ENCODE measurements around the gene CDH22. TPM values are rescaled to one million over a fixed set of nuclear protein-coding genes. Genes with fewer than 3 reads are reported as not detected.

Gene CDH22
- total and polyA plus RNA-seq, 2 experiments from 2014 or later = 0.08 to 0.10 TPM

DNA sequence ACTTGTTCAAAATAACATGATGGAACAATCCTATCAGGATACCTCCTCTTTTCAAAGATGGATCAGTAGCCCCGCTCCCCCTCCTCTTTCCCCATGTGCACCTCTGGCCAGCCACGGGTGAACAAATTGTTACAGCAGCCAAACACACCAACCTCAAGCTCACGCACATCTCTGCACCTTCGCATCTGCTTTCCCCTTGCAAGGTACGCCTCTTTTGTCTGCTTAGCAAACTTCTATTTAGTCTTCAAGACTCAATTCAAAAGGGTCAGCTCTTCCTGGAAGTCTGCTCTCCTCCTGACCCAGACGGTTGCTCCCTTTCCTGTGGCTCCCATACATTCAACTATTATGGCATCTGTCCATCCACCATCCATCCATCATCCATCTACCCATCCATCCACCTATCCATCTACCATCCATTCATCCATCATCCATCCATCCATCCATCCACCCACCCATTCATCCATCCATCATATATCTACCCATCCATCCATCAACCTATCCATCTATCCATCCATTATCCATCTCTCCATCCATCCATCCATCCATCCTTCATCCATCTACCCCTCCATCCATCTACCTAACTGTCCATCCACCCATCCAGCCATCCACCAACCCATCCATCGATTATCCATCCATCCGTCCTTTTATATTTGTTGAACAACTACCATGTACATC lies 36.3 kb upstream of the CDH22 start (continued):
- TF ChIP-seq, protein P1, sequence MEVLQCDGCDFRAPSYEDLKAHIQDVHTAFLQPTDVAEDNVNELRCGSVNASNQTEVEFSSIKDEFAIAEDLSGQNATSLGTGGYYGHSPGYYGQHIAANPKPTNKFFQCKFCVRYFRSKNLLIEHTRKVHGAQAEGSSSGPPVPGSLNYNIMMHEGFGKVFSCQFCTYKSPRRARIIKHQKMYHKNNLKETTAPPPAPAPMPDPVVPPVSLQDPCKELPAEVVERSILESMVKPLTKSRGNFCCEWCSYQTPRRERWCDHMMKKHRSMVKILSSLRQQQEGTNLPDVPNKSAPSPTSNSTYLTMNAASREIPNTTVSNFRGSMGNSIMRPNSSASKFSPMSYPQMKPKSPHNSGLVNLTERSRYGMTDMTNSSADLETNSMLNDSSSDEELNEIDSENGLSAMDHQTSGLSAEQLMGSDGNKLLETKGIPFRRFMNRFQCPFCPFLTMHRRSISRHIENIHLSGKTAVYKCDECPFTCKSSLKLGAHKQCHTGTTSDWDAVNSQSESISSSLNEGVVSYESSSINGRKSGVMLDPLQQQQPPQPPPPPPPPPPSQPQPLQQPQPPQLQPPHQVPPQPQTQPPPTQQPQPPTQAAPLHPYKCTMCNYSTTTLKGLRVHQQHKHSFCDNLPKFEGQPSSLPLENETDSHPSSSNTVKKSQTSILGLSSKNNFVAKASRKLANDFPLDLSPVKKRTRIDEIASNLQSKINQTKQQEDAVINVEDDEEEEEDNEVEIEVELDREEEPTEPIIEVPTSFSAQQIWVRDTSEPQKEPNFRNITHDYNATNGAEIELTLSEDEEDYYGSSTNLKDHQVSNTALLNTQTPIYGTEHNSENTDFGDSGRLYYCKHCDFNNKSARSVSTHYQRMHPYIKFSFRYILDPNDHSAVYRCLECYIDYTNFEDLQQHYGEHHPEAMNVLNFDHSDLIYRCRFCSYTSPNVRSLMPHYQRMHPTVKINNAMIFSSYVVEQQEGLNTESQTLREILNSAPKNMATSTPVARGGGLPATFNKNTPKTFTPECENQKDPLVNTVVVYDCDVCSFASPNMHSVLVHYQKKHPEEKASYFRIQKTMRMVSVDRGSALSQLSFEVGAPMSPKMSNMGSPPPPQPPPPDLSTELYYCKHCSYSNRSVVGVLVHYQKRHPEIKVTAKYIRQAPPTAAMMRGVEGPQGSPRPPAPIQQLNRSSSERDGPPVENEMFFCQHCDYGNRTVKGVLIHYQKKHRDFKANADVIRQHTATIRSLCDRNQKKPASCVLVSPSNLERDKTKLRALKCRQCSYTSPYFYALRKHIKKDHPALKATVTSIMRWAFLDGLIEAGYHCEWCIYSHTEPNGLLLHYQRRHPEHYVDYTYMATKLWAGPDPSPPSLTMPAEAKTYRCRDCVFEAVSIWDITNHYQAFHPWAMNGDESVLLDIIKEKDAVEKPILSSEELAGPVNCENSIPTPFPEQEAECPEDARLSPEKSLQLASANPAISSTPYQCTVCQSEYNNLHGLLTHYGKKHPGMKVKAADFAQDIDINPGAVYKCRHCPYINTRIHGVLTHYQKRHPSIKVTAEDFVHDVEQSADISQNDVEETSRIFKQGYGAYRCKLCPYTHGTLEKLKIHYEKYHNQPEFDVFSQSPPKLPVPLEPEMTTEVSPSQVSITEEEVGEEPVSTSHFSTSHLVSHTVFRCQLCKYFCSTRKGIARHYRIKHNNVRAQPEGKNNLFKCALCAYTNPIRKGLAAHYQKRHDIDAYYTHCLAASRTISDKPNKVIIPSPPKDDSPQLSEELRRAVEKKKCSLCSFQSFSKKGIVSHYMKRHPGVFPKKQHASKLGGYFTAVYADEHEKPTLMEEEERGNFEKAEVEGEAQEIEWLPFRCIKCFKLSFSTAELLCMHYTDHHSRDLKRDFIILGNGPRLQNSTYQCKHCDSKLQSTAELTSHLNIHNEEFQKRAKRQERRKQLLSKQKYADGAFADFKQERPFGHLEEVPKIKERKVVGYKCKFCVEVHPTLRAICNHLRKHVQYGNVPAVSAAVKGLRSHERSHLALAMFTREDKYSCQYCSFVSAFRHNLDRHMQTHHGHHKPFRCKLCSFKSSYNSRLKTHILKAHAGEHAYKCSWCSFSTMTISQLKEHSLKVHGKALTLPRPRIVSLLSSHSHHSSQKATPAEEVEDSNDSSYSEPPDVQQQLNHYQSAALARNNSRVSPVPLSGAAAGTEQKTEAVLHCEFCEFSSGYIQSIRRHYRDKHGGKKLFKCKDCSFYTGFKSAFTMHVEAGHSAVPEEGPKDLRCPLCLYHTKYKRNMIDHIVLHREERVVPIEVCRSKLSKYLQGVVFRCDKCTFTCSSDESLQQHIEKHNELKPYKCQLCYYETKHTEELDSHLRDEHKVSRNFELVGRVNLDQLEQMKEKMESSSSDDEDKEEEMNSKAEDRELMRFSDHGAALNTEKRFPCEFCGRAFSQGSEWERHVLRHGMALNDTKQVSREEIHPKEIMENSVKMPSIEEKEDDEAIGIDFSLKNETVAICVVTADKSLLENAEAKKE (CRISPR knock-in tag; IDR thresholded peaks at IDR 0.05) = no peak

DNA sequence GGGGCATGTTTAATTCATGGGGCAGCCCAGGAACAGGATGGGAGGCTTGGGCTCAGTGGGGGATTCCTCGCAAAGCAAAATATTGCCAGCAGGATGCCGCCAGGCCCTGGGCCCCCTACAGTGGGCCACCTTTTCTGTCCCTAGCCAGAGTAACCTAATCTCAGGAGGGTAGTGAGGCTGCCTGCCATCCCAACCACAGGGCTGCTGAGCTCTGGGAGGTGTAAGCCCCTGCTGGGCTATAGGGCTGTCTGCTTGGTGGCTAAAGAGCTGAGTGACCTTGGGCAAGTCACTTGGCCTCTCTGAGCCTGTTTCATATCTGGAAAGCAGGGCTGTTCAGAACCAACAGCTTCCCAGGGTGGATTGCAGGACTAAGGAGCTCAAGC lies 35.7 kb upstream of the CDH22 start:
- Histone ChIP-seq H3K4me2 (no peak overlapping the region), H3K4me1 (ENCODE audit: insufficient read depth) (peaks cover 7% of the 10 kb centered on the region; the same call in 1 of the 2 replicates), H3K36me3 (ENCODE audit: insufficient read depth) (no peaks in the 10 kb centered on the region), H3K79me2 (replicated peaks; ENCODE audit: insufficient read depth) (no peaks in the 10 kb centered on the region), H2AFZ (no peak overlapping the region), H3K27ac (ENCODE audit: low read depth) (no peak overlapping the region), H4K20me1 (replicated peaks; ENCODE audit: insufficient read depth) (no peaks in the 10 kb centered on the region; the same call in 1 of the 2 replicates), H3K4me3 (no peak overlapping the region), H3F3A (replicated peaks; ENCODE audit: low read depth) (0 out of 2 replicates have a peak, but pooled peaks cover 2% of the 10 kb centered on the region), H3K9me2 (ENCODE audit: insufficient read depth) (no peaks in the 10 kb centered on the region), H3K27me3 (ENCODE audit: insufficient read depth) (peaks cover 9% of the 10 kb centered on the region; the same call in 1 of the 2 replicates)
- Mint-ChIP-seq H3K9me3 (no peaks in the 10 kb centered on the region), H3K36me3 (ENCODE audit: low read depth) (no peaks in the 10 kb centered on the region; the same call in 2 of the 3 replicates), H3K27ac (no peak overlapping the region), H3K4me3 (no peak overlapping the region), H3K27me3 (ENCODE audit: insufficient read depth, low read depth, poor library complexity) (peaks cover 18% of the 10 kb centered on the region), H3K4me1 (peaks cover 32% of the 10 kb centered on the region)
- DNase-seq (ENCODE audit: low spot score) = no peak
- TF ChIP-seq EZH2 (IDR thresholded peaks at IDR 0.05; ENCODE audit: low read depth, unreplicated experiment) (no peak), ZNF114 (CRISPR knock-in tag; IDR thresholded peaks at IDR 0.05) (no peak), JUNB (IDR thresholded peaks at IDR 0.05; ENCODE audit: unreplicated experiment) (no peak), EZH2phosphoT487 (IDR thresholded peaks at IDR 0.05; ENCODE audit: unreplicated experiment) (no peak), NANOG (IDR thresholded peaks at IDR 0.05; ENCODE audit: borderline replicate concordance) (no peak), POLR2AphosphoS5 (IDR thresholded peaks at IDR 0.05; ENCODE audit: low read depth) (no peak), CREB1 (CRISPR knock-in tag; IDR thresholded peaks at IDR 0.05; ENCODE audit: low read depth) (no peak), STAT1 (IDR thresholded peaks at IDR 0.05; ENCODE audit: unreplicated experiment) (no peak)
- TF ChIP-seq, protein P2, sequence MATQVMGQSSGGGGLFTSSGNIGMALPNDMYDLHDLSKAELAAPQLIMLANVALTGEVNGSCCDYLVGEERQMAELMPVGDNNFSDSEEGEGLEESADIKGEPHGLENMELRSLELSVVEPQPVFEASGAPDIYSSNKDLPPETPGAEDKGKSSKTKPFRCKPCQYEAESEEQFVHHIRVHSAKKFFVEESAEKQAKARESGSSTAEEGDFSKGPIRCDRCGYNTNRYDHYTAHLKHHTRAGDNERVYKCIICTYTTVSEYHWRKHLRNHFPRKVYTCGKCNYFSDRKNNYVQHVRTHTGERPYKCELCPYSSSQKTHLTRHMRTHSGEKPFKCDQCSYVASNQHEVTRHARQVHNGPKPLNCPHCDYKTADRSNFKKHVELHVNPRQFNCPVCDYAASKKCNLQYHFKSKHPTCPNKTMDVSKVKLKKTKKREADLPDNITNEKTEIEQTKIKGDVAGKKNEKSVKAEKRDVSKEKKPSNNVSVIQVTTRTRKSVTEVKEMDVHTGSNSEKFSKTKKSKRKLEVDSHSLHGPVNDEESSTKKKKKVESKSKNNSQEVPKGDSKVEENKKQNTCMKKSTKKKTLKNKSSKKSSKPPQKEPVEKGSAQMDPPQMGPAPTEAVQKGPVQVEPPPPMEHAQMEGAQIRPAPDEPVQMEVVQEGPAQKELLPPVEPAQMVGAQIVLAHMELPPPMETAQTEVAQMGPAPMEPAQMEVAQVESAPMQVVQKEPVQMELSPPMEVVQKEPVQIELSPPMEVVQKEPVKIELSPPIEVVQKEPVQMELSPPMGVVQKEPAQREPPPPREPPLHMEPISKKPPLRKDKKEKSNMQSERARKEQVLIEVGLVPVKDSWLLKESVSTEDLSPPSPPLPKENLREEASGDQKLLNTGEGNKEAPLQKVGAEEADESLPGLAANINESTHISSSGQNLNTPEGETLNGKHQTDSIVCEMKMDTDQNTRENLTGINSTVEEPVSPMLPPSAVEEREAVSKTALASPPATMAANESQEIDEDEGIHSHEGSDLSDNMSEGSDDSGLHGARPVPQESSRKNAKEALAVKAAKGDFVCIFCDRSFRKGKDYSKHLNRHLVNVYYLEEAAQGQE (IDR thresholded peaks at IDR 0.05; ENCODE audit: unreplicated experiment) = no peak
- TF ChIP-seq, protein P3, sequence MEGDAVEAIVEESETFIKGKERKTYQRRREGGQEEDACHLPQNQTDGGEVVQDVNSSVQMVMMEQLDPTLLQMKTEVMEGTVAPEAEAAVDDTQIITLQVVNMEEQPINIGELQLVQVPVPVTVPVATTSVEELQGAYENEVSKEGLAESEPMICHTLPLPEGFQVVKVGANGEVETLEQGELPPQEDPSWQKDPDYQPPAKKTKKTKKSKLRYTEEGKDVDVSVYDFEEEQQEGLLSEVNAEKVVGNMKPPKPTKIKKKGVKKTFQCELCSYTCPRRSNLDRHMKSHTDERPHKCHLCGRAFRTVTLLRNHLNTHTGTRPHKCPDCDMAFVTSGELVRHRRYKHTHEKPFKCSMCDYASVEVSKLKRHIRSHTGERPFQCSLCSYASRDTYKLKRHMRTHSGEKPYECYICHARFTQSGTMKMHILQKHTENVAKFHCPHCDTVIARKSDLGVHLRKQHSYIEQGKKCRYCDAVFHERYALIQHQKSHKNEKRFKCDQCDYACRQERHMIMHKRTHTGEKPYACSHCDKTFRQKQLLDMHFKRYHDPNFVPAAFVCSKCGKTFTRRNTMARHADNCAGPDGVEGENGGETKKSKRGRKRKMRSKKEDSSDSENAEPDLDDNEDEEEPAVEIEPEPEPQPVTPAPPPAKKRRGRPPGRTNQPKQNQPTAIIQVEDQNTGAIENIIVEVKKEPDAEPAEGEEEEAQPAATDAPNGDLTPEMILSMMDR (conservative IDR thresholded peaks at IDR 0.05; ENCODE audit: low read depth in 2 of 2) = no peak
- TF ChIP-seq, protein P4, sequence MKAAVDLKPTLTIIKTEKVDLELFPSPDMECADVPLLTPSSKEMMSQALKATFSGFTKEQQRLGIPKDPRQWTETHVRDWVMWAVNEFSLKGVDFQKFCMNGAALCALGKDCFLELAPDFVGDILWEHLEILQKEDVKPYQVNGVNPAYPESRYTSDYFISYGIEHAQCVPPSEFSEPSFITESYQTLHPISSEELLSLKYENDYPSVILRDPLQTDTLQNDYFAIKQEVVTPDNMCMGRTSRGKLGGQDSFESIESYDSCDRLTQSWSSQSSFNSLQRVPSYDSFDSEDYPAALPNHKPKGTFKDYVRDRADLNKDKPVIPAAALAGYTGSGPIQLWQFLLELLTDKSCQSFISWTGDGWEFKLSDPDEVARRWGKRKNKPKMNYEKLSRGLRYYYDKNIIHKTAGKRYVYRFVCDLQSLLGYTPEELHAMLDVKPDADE (IDR thresholded peaks at IDR 0.05) = no peak
- peak; percentile 5; the same call in 2 of the 3 replicates for ATAC-seq

Data from GM23338 (cell line).